GM23338 (cell line): ENCODE results near the gene ZBED3. TPM values are rescaled to one million over a fixed set of nuclear protein-coding genes. Genes with fewer than 3 reads are reported as not detected.
A peak's percentile ranks its signal among the peaks of the same experiment; 100 is the strongest.

Source experiments
- ATAC-seq: fragments of 200-7000 bp; cut with Tn5 transposase; 3 replicates; pipeline ENCODE4 v1.9.1; 2020
- DNase-seq: peaks from one replicate; pipeline ENCODE4 v3.0.0-alpha.2; 2015; ENCODE audit warnings: low spot score
- H2AFZ ChIP-seq: fragments of 200-600 bp; sonication (generic); 2 replicates; pipeline ENCODE4 v1.8.0; 2016; ENCODE audit warnings: antibody characterized with exemption, mild to moderate bottlenecking, moderate library complexity
- H3F3A ChIP-seq: fragments of 200-600 bp; sonication (generic); replicated peaks from 2 replicates; pipeline ENCODE4 v1.8.0; 2017; ENCODE audit warnings: antibody characterized with exemption, mixed run types, low read depth
- H3K27ac ChIP-seq: fragments of 200-600 bp; sonication (generic); 2 replicates; pipeline ENCODE4 v1.6.1; 2016; ENCODE audit warnings: low read depth
- H3K27me3 ChIP-seq: fragments of 200-600 bp; sonication (generic); 2 replicates; pipeline ENCODE4 v1.8.0; 2016; ENCODE audit warnings: mild to moderate bottlenecking, mixed run types, moderate library complexity; ENCODE audit not compliant: insufficient read depth
- H3K36me3 ChIP-seq: fragments of 200-600 bp; sonication (generic); 2 replicates; pipeline ENCODE4 v1.8.0; 2016; ENCODE audit warnings: mild to moderate bottlenecking; ENCODE audit not compliant: insufficient read depth
- H3K4me1 ChIP-seq: fragments of 200-600 bp; sonication (generic); 2 replicates; pipeline ENCODE4 v1.8.0; 2016; ENCODE audit warnings: mild to moderate bottlenecking, moderate library complexity; ENCODE audit not compliant: insufficient read depth
- H3K4me2 ChIP-seq: fragments of 200-600 bp; sonication (generic); 2 replicates; pipeline ENCODE4 v1.7.1; 2017; ENCODE audit warnings: mixed run types
- H3K4me3 ChIP-seq: fragments of 200-600 bp; sonication (generic); 2 replicates; pipeline ENCODE4 v1.6.1; 2016; ENCODE audit warnings: mixed run types
- H3K79me2 ChIP-seq: fragments of 200-600 bp; sonication (generic); replicated peaks from 2 replicates; pipeline ENCODE4 v1.8.0; 2017; ENCODE audit warnings: mild to moderate bottlenecking; ENCODE audit not compliant: insufficient read depth
- H3K9me2 ChIP-seq: fragments of 200-600 bp; sonication (generic); 2 replicates; pipeline ENCODE4 v1.8.0; 2017; ENCODE audit not compliant: insufficient read depth
- H4K20me1 ChIP-seq: fragments of 200-600 bp; sonication (generic); replicated peaks from 2 replicates; pipeline ENCODE4 v1.8.0; 2017; ENCODE audit warnings: mild to moderate bottlenecking; ENCODE audit not compliant: insufficient read depth
- H3K27ac Mint-ChIP-seq: 2 replicates; pipeline ENCODE4 v1.8.0; 2020; ENCODE audit warnings: inconsistent platforms, mild to moderate bottlenecking, moderate library complexity, mixed read lengths
- H3K27me3 Mint-ChIP-seq: 3 replicates; pipeline ENCODE4 v1.8.0; 2022; ENCODE audit warnings: low read depth, mild to moderate bottlenecking, moderate library complexity, mixed read lengths, inconsistent platforms; ENCODE audit not compliant: insufficient read depth, poor library complexity
- H3K36me3 Mint-ChIP-seq: 3 replicates; pipeline ENCODE4 v1.8.0; 2021; ENCODE audit warnings: low read depth, mild to moderate bottlenecking, inconsistent platforms, moderate library complexity, mixed read lengths
- H3K4me1 Mint-ChIP-seq: 3 replicates; pipeline ENCODE4 v1.8.0; 2020; ENCODE audit warnings: mild to moderate bottlenecking, inconsistent platforms, mixed read lengths
- H3K4me3 Mint-ChIP-seq: 3 replicates; pipeline ENCODE4 v1.8.0; 2021; ENCODE audit warnings: moderate library complexity, mild to moderate bottlenecking, inconsistent platforms, mixed read lengths
- H3K9me3 Mint-ChIP-seq: 3 replicates; pipeline ENCODE4 v1.8.0; 2020; ENCODE audit warnings: moderate library complexity, mild to moderate bottlenecking, inconsistent platforms, mixed read lengths
- CREB1 ChIP-seq: fragments of 250-450 bp; sonication (Bioruptor Pico); IDR thresholded peaks from 2 replicates; pipeline ENCODE4 v1.5.0; 2020; ENCODE audit warnings: low read depth, mild to moderate bottlenecking, moderate library complexity
- POLR2AphosphoS5 ChIP-seq: IDR thresholded peaks from 2 replicates; pipeline ENCODE4 v1.6.1; 2016; ENCODE audit warnings: antibody characterized with exemption, low read depth
- ZNF331 ChIP-seq: fragments of 250-450 bp; sonication (Bioruptor Pico); IDR thresholded peaks from 2 replicates; pipeline ENCODE4 v1.5.0; 2020; ENCODE audit warnings: low read depth, mild to moderate bottlenecking, moderate library complexity
- ZNF462 ChIP-seq: fragments of 250-450 bp; sonication (Bioruptor Pico); IDR thresholded peaks from 2 replicates; pipeline ENCODE4 v1.5.0; 2020; ENCODE audit warnings: mild to moderate bottlenecking, moderate library complexity
- long read RNA-seq: library from polyadenylated mRNA; unstranded; transcript quantifications from one replicate; pipeline ENCODE4 v2.0.0, GENCODE V29; 2020; ENCODE audit not compliant: unreplicated experiment
- polyA plus RNA-seq: library from polyadenylated mRNA; unstranded; fragments of >200 nt; fragmentation: Nextera tagmentation; extraction: Ambion mirVana; gene quantifications from 2 replicates; pipeline ENCODE4 v1.2.1, GENCODE V29; 2016
- total RNA-seq: library from RNA; depleted of rRNA; stranded (reverse); fragments of >200 nt; shearing (Covaris generic); gene quantifications from 2 replicates; pipeline ENCODE4 v1.2.3, GENCODE V29; 2014; rRNA removed
- TF ChIP-seq, protein P1 (sequence below), 2 experiments: fragments of 200-600 bp in 1 of 2; sonication (generic) in 1 of 2; conservative IDR thresholded peaks; 2 replicates each; pipeline versions ENCODE4 v1.5.1 to v1.6.1; 2016 to 2017; ENCODE audit warnings: antibody characterized with exemption in 2 of 2, low read depth in 2 of 2, mild to moderate bottlenecking in 2 of 2, moderate library complexity in 1 of 2

ZBED3 gene, protein sequence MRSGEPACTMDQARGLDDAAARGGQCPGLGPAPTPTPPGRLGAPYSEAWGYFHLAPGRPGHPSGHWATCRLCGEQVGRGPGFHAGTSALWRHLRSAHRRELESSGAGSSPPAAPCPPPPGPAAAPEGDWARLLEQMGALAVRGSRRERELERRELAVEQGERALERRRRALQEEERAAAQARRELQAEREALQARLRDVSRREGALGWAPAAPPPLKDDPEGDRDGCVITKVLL
- total RNA-seq, result 8.0 and 9.3 TPM in 2 replicates
- 4.2 and 6.4 TPM in 2 replicates for polyA plus RNA-seq
- long read RNA-seq, full-length matches to known transcripts, result 1 of 7 reads
- long read RNA-seq, partial matches to known transcripts, result 0 of 7 reads
- long read RNA-seq, other reads (novel, unspliced or antisense), result 6 of 7 reads

- no peaks in the 10 kb centered on the region for H3F3A ChIP-seq
- peak within 1 kb of the TSS; percentile 79; the same call in 1 of the 2 replicates for H2AFZ ChIP-seq
- Mint-ChIP-seq H3K36me3 (peaks cover 67% of the 10 kb centered on the region), H3K27me3 (peaks cover 14% of the 10 kb centered on the region), H3K9me3 (peaks cover 14% of the 10 kb centered on the region; the same call in 2 of the 3 replicates), H3K27ac (peak within 1 kb of the TSS; percentile 99), H3K4me1 (peaks cover 22% of the 10 kb centered on the region), H3K4me3 (peak within 1 kb of the TSS; percentile 93)
- H3K4me3 ChIP-seq, result peak within 1 kb of the TSS; percentile 83
- peak; percentile 84 for DNase-seq
- H3K4me1 ChIP-seq, result peaks cover 12% of the 10 kb centered on the region
- ATAC-seq, result peak; percentile 84
- peak within 1 kb of the TSS; percentile 52 for H3K27ac ChIP-seq
- no peak for TF ChIP-seq ZNF462 (CRISPR knock-in tag)
- peak; percentile 78 for TF ChIP-seq CREB1 (CRISPR knock-in tag)
- no peak for TF ChIP-seq ZNF331 (CRISPR knock-in tag)
- TF ChIP-seq, protein P1, sequence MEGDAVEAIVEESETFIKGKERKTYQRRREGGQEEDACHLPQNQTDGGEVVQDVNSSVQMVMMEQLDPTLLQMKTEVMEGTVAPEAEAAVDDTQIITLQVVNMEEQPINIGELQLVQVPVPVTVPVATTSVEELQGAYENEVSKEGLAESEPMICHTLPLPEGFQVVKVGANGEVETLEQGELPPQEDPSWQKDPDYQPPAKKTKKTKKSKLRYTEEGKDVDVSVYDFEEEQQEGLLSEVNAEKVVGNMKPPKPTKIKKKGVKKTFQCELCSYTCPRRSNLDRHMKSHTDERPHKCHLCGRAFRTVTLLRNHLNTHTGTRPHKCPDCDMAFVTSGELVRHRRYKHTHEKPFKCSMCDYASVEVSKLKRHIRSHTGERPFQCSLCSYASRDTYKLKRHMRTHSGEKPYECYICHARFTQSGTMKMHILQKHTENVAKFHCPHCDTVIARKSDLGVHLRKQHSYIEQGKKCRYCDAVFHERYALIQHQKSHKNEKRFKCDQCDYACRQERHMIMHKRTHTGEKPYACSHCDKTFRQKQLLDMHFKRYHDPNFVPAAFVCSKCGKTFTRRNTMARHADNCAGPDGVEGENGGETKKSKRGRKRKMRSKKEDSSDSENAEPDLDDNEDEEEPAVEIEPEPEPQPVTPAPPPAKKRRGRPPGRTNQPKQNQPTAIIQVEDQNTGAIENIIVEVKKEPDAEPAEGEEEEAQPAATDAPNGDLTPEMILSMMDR (conservative IDR thresholded peaks at IDR 0.05; ENCODE audit: low read depth in 2 of 2), result peak; percentile 19 to 39; a peak in 3 of 4 replicates
- peak; percentile 32; the same call in 1 of the 2 replicates for TF ChIP-seq POLR2AphosphoS5
- H3K27me3 ChIP-seq, result no peaks in the 10 kb centered on the region
- H3K4me2 ChIP-seq, result peak within 1 kb of the TSS; percentile 76
- H4K20me1 ChIP-seq, result no peaks in the 10 kb centered on the region
- peaks cover 4% of the 10 kb centered on the region; the same call in 1 of the 2 replicates for H3K79me2 ChIP-seq
- 0 out of 2 replicates have a peak, but pooled peaks cover 3% of the 10 kb centered on the region for H3K36me3 ChIP-seq
- no peaks in the 10 kb centered on the region for H3K9me2 ChIP-seq
Measured at GRCh38 chr5:77086689-77087483, at the start of gene ZBED3. Gene ZBED3, minus strand, starts transcription at chr5:77087285. Its CDS starts 9,407 bp downstream, at chr5:77077878.
